Suprapubic skin (tissue), 4 donors: ENCODE measurements around the gene TFAM.

Experiments
- POLR2A ChIP-seq, 2 donors: fragments of 450-650 bp; IDR thresholded peaks; one replicate each; pipeline ENCODE4 v1.6.1; 2017; ENCODE audit warnings: antibody characterized with exemption in 2 of 2, mild to moderate bottlenecking in 2 of 2, moderate library complexity in 2 of 2
- POLR2AphosphoS5 ChIP-seq, 3 donors: sonication (generic); formaldehyde crosslinking; IDR thresholded peaks; one replicate each; pipeline ENCODE4 v1.6.1; 2017; ENCODE audit warnings: antibody characterized with exemption in 3 of 3
- TF ChIP-seq, protein P1 (sequence below), 2 donors: fragments of 200-600 bp in 1 of 2; fragments of 450-650 bp in 1 of 2; sonication (generic) in 1 of 2; IDR thresholded peaks; one replicate each; pipeline ENCODE4 v1.5.1; 2016 to 2019; ENCODE audit warnings: antibody characterized with exemption in 2 of 2, mild to moderate bottlenecking in 1 of 2, moderate library complexity in 1 of 2

DNA sequence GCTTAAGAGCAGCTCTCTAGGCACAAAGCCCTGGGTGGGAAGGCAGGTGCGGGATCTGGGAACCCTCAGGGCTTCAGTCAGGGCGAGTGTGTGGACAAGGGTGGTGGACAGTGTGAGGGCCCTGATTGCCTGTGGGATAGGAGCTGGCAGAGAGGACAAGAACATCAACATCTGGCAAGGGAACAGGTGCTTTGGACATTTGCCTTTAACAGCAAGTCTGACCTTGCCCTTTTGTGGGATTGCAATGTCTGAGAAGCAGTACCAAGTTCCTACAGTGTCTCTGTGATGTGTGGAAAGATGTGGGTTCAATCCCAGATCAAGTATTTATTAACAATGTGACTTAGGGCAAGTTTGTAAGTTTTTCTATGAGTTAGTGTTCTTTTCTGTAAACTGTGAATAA is 46.7 kb downstream of the TFAM start:
- TF ChIP-seq, protein P1, sequence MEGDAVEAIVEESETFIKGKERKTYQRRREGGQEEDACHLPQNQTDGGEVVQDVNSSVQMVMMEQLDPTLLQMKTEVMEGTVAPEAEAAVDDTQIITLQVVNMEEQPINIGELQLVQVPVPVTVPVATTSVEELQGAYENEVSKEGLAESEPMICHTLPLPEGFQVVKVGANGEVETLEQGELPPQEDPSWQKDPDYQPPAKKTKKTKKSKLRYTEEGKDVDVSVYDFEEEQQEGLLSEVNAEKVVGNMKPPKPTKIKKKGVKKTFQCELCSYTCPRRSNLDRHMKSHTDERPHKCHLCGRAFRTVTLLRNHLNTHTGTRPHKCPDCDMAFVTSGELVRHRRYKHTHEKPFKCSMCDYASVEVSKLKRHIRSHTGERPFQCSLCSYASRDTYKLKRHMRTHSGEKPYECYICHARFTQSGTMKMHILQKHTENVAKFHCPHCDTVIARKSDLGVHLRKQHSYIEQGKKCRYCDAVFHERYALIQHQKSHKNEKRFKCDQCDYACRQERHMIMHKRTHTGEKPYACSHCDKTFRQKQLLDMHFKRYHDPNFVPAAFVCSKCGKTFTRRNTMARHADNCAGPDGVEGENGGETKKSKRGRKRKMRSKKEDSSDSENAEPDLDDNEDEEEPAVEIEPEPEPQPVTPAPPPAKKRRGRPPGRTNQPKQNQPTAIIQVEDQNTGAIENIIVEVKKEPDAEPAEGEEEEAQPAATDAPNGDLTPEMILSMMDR (IDR thresholded peaks at IDR 0.05), result no peak
- TF ChIP-seq POLR2AphosphoS5 (IDR thresholded peaks at IDR 0.05) (no peak), POLR2A (IDR thresholded peaks at IDR 0.05) (no peak)
